GM23338 (cell line): ENCODE results near the gene GALNT13. TPM values are rescaled to one million over a fixed set of nuclear protein-coding genes. Genes with fewer than 3 reads are reported as not detected.

Source experiments
- ATAC-seq: fragments of 200-7000 bp; cut with Tn5 transposase; 3 replicates; pipeline ENCODE4 v1.9.1; 2020
- DNase-seq: peaks from one replicate; pipeline ENCODE4 v3.0.0-alpha.2; 2015; ENCODE audit warnings: low spot score
- H2AFZ ChIP-seq: fragments of 200-600 bp; sonication (generic); 2 replicates; pipeline ENCODE4 v1.8.0; 2016; ENCODE audit warnings: antibody characterized with exemption, mild to moderate bottlenecking, moderate library complexity
- H3F3A ChIP-seq: fragments of 200-600 bp; sonication (generic); replicated peaks from 2 replicates; pipeline ENCODE4 v1.8.0; 2017; ENCODE audit warnings: antibody characterized with exemption, mixed run types, low read depth
- H3K27ac ChIP-seq: fragments of 200-600 bp; sonication (generic); 2 replicates; pipeline ENCODE4 v1.6.1; 2016; ENCODE audit warnings: low read depth
- H3K27me3 ChIP-seq: fragments of 200-600 bp; sonication (generic); 2 replicates; pipeline ENCODE4 v1.8.0; 2016; ENCODE audit warnings: mild to moderate bottlenecking, mixed run types, moderate library complexity; ENCODE audit not compliant: insufficient read depth
- H3K36me3 ChIP-seq: fragments of 200-600 bp; sonication (generic); 2 replicates; pipeline ENCODE4 v1.8.0; 2016; ENCODE audit warnings: mild to moderate bottlenecking; ENCODE audit not compliant: insufficient read depth
- H3K4me1 ChIP-seq: fragments of 200-600 bp; sonication (generic); 2 replicates; pipeline ENCODE4 v1.8.0; 2016; ENCODE audit warnings: mild to moderate bottlenecking, moderate library complexity; ENCODE audit not compliant: insufficient read depth
- H3K4me2 ChIP-seq: fragments of 200-600 bp; sonication (generic); 2 replicates; pipeline ENCODE4 v1.7.1; 2017; ENCODE audit warnings: mixed run types
- H3K4me3 ChIP-seq: fragments of 200-600 bp; sonication (generic); 2 replicates; pipeline ENCODE4 v1.6.1; 2016; ENCODE audit warnings: mixed run types
- H3K79me2 ChIP-seq: fragments of 200-600 bp; sonication (generic); replicated peaks from 2 replicates; pipeline ENCODE4 v1.8.0; 2017; ENCODE audit warnings: mild to moderate bottlenecking; ENCODE audit not compliant: insufficient read depth
- H3K9me2 ChIP-seq: fragments of 200-600 bp; sonication (generic); 2 replicates; pipeline ENCODE4 v1.8.0; 2017; ENCODE audit not compliant: insufficient read depth
- H4K20me1 ChIP-seq: fragments of 200-600 bp; sonication (generic); replicated peaks from 2 replicates; pipeline ENCODE4 v1.8.0; 2017; ENCODE audit warnings: mild to moderate bottlenecking; ENCODE audit not compliant: insufficient read depth
- H3K27ac Mint-ChIP-seq: 2 replicates; pipeline ENCODE4 v1.8.0; 2020; ENCODE audit warnings: inconsistent platforms, mild to moderate bottlenecking, moderate library complexity, mixed read lengths
- H3K27me3 Mint-ChIP-seq: 3 replicates; pipeline ENCODE4 v1.8.0; 2022; ENCODE audit warnings: low read depth, mild to moderate bottlenecking, moderate library complexity, mixed read lengths, inconsistent platforms; ENCODE audit not compliant: insufficient read depth, poor library complexity
- H3K36me3 Mint-ChIP-seq: 3 replicates; pipeline ENCODE4 v1.8.0; 2021; ENCODE audit warnings: low read depth, mild to moderate bottlenecking, inconsistent platforms, moderate library complexity, mixed read lengths
- H3K4me1 Mint-ChIP-seq: 3 replicates; pipeline ENCODE4 v1.8.0; 2020; ENCODE audit warnings: mild to moderate bottlenecking, inconsistent platforms, mixed read lengths
- H3K4me3 Mint-ChIP-seq: 3 replicates; pipeline ENCODE4 v1.8.0; 2021; ENCODE audit warnings: moderate library complexity, mild to moderate bottlenecking, inconsistent platforms, mixed read lengths
- H3K9me3 Mint-ChIP-seq: 3 replicates; pipeline ENCODE4 v1.8.0; 2020; ENCODE audit warnings: moderate library complexity, mild to moderate bottlenecking, inconsistent platforms, mixed read lengths
- EZH2 ChIP-seq: fragments of 200-600 bp; sonication (generic); IDR thresholded peaks from one replicate; pipeline ENCODE4 v1.8.0; 2017; ENCODE audit warnings: antibody characterized with exemption, mild to moderate bottlenecking, low read depth; ENCODE audit not compliant: unreplicated experiment
- JUNB ChIP-seq: IDR thresholded peaks from one replicate; pipeline ENCODE4 v1.6.1; 2016; ENCODE audit warnings: antibody characterized with exemption; ENCODE audit not compliant: unreplicated experiment
- POLR2AphosphoS5 ChIP-seq: IDR thresholded peaks from 2 replicates; pipeline ENCODE4 v1.6.1; 2016; ENCODE audit warnings: antibody characterized with exemption, low read depth
- STAT1 ChIP-seq: IDR thresholded peaks from one replicate; pipeline ENCODE4 v1.6.1; 2016; ENCODE audit warnings: antibody characterized with exemption; ENCODE audit not compliant: unreplicated experiment
- polyA plus RNA-seq: library from polyadenylated mRNA; unstranded; fragments of >200 nt; fragmentation: Nextera tagmentation; extraction: Ambion mirVana; gene quantifications from 2 replicates; pipeline ENCODE4 v1.2.1, GENCODE V29; 2016
- total RNA-seq: library from RNA; depleted of rRNA; stranded (reverse); fragments of >200 nt; shearing (Covaris generic); gene quantifications from 2 replicates; pipeline ENCODE4 v1.2.3, GENCODE V29; 2014
- TF ChIP-seq, protein P1 (sequence below), 2 experiments: fragments of 200-600 bp in 1 of 2; sonication (generic) in 1 of 2; conservative IDR thresholded peaks; 2 replicates each; pipeline versions ENCODE4 v1.5.1 to v1.6.1; 2016 to 2017; ENCODE audit warnings: antibody characterized with exemption in 2 of 2, low read depth in 2 of 2, mild to moderate bottlenecking in 2 of 2, moderate library complexity in 1 of 2
- TF ChIP-seq, protein P2 (sequence below): fragments of 250-450 bp; sonication (Bioruptor Pico); IDR thresholded peaks from 2 replicates; pipeline ENCODE4 v1.5.0; 2020; ENCODE audit warnings: mild to moderate bottlenecking, moderate library complexity

The GALNT13 gene
- total and polyA plus RNA-seq, 2 experiments from 2014 or later: 3.5 to 5.2 TPM

DNA sequence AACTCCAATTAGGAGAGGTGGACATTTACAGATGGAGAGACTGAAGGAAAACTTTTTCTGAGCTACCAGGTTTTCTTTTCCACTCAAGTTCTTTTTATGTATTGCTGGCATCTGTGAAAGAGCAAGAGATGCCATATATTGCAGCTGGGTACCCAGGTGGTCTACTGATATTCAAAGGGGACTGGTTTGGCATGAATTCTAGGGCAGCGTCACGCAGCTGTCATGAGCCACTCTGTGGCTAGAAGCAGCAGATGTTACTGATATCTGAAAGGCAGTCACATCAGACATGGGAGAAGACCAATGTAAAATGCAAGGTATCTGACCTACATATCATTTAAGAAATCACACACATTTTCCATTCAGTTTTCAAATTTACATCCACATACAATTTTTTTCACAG lies 408.8 kb downstream of the GALNT13 start:
- H3K4me2 ChIP-seq: no peak overlapping the region
- H3K27ac ChIP-seq: no peak overlapping the region
- Mint-ChIP-seq H3K27ac (no peak overlapping the region), H3K4me1 (peaks cover 7% of the 10 kb centered on the region; the same call in 2 of the 3 replicates), H3K36me3 (peaks cover 7% of the 10 kb centered on the region), H3K4me3 (no peak overlapping the region), H3K27me3 (no peaks in the 10 kb centered on the region), H3K9me3 (peaks cover 11% of the 10 kb centered on the region)
- no peaks in the 10 kb centered on the region for H4K20me1 ChIP-seq
- no peaks in the 10 kb centered on the region for H3F3A ChIP-seq
- H3K4me1 ChIP-seq: peaks cover 8% of the 10 kb centered on the region; the same call in 1 of the 2 replicates
- no peaks in the 10 kb centered on the region for H3K79me2 ChIP-seq
- H3K36me3 ChIP-seq: no peaks in the 10 kb centered on the region
- DNase-seq (no peak), ATAC-seq (no peak)
- no peak overlapping the region for H2AFZ ChIP-seq
- H3K9me2 ChIP-seq: no peaks in the 10 kb centered on the region
- TF ChIP-seq, protein P1, sequence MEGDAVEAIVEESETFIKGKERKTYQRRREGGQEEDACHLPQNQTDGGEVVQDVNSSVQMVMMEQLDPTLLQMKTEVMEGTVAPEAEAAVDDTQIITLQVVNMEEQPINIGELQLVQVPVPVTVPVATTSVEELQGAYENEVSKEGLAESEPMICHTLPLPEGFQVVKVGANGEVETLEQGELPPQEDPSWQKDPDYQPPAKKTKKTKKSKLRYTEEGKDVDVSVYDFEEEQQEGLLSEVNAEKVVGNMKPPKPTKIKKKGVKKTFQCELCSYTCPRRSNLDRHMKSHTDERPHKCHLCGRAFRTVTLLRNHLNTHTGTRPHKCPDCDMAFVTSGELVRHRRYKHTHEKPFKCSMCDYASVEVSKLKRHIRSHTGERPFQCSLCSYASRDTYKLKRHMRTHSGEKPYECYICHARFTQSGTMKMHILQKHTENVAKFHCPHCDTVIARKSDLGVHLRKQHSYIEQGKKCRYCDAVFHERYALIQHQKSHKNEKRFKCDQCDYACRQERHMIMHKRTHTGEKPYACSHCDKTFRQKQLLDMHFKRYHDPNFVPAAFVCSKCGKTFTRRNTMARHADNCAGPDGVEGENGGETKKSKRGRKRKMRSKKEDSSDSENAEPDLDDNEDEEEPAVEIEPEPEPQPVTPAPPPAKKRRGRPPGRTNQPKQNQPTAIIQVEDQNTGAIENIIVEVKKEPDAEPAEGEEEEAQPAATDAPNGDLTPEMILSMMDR (conservative IDR thresholded peaks at IDR 0.05; ENCODE audit: low read depth in 2 of 2): no peak
- TF ChIP-seq, protein P2, sequence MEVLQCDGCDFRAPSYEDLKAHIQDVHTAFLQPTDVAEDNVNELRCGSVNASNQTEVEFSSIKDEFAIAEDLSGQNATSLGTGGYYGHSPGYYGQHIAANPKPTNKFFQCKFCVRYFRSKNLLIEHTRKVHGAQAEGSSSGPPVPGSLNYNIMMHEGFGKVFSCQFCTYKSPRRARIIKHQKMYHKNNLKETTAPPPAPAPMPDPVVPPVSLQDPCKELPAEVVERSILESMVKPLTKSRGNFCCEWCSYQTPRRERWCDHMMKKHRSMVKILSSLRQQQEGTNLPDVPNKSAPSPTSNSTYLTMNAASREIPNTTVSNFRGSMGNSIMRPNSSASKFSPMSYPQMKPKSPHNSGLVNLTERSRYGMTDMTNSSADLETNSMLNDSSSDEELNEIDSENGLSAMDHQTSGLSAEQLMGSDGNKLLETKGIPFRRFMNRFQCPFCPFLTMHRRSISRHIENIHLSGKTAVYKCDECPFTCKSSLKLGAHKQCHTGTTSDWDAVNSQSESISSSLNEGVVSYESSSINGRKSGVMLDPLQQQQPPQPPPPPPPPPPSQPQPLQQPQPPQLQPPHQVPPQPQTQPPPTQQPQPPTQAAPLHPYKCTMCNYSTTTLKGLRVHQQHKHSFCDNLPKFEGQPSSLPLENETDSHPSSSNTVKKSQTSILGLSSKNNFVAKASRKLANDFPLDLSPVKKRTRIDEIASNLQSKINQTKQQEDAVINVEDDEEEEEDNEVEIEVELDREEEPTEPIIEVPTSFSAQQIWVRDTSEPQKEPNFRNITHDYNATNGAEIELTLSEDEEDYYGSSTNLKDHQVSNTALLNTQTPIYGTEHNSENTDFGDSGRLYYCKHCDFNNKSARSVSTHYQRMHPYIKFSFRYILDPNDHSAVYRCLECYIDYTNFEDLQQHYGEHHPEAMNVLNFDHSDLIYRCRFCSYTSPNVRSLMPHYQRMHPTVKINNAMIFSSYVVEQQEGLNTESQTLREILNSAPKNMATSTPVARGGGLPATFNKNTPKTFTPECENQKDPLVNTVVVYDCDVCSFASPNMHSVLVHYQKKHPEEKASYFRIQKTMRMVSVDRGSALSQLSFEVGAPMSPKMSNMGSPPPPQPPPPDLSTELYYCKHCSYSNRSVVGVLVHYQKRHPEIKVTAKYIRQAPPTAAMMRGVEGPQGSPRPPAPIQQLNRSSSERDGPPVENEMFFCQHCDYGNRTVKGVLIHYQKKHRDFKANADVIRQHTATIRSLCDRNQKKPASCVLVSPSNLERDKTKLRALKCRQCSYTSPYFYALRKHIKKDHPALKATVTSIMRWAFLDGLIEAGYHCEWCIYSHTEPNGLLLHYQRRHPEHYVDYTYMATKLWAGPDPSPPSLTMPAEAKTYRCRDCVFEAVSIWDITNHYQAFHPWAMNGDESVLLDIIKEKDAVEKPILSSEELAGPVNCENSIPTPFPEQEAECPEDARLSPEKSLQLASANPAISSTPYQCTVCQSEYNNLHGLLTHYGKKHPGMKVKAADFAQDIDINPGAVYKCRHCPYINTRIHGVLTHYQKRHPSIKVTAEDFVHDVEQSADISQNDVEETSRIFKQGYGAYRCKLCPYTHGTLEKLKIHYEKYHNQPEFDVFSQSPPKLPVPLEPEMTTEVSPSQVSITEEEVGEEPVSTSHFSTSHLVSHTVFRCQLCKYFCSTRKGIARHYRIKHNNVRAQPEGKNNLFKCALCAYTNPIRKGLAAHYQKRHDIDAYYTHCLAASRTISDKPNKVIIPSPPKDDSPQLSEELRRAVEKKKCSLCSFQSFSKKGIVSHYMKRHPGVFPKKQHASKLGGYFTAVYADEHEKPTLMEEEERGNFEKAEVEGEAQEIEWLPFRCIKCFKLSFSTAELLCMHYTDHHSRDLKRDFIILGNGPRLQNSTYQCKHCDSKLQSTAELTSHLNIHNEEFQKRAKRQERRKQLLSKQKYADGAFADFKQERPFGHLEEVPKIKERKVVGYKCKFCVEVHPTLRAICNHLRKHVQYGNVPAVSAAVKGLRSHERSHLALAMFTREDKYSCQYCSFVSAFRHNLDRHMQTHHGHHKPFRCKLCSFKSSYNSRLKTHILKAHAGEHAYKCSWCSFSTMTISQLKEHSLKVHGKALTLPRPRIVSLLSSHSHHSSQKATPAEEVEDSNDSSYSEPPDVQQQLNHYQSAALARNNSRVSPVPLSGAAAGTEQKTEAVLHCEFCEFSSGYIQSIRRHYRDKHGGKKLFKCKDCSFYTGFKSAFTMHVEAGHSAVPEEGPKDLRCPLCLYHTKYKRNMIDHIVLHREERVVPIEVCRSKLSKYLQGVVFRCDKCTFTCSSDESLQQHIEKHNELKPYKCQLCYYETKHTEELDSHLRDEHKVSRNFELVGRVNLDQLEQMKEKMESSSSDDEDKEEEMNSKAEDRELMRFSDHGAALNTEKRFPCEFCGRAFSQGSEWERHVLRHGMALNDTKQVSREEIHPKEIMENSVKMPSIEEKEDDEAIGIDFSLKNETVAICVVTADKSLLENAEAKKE: no peak
- TF ChIP-seq STAT1 (no peak), EZH2 (no peak)
- no peak overlapping the region for H3K4me3 ChIP-seq
- H3K27me3 ChIP-seq: no peaks in the 10 kb centered on the region

DNA sequence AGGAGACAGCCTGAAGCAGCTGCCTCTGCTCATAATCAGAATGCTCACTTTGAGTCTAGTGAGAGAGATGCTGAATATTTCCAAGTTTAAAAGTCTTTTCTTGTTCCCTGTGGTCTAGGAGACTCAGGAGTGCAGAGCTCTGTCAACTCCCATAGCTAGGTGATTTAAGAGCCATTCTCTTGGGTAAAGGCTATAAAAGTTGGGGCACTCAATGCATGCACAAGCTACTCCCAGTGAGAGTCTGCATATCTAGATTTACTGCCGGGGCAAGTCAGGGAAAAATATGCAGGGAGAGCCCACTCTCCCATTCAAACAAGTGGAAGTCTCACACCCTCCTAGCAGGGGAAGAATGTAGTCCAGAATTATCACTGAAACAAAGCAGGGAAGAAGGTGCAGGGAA lies 418.1 kb downstream of the GALNT13 start:
- no peaks in the 10 kb centered on the region for H3K4me1 Mint-ChIP-seq
- no peaks in the 10 kb centered on the region for H3K27me3 Mint-ChIP-seq
- Histone ChIP-seq H3K36me3 (no peaks in the 10 kb centered on the region), H2AFZ (no peak overlapping the region), H3K9me2 (peaks cover 8% of the 10 kb centered on the region; the same call in 1 of the 2 replicates), H3K27ac (no peak overlapping the region), H3F3A (no peaks in the 10 kb centered on the region), H4K20me1 (no peaks in the 10 kb centered on the region), H3K79me2 (no peaks in the 10 kb centered on the region), H3K27me3 (no peaks in the 10 kb centered on the region), H3K4me2 (no peak overlapping the region), H3K4me3 (no peak overlapping the region), H3K4me1 (no peaks in the 10 kb centered on the region)
- H3K36me3 Mint-ChIP-seq: peaks cover 32% of the 10 kb centered on the region
- TF ChIP-seq JUNB (no peak), POLR2AphosphoS5 (no peak)
- H3K9me3 Mint-ChIP-seq: peaks cover 35% of the 10 kb centered on the region
- no peak overlapping the region for H3K27ac Mint-ChIP-seq
- ATAC-seq (no peak), DNase-seq (no peak)
- no peak overlapping the region for H3K4me3 Mint-ChIP-seq
